HG03558 (cell line): ENCODE measurements around the gene PARP11.

Experiments
- ATAC-seq: cut with Tn5 transposase; IDR thresholded peaks from one replicate; pipeline ENCODE4 v1.9.1; 2021; ENCODE audit warnings: moderate number of reproducible peaks; ENCODE audit not compliant: unreplicated experiment; ENCODE audit errors: extremely low read depth

The PARP11 gene

DNA sequence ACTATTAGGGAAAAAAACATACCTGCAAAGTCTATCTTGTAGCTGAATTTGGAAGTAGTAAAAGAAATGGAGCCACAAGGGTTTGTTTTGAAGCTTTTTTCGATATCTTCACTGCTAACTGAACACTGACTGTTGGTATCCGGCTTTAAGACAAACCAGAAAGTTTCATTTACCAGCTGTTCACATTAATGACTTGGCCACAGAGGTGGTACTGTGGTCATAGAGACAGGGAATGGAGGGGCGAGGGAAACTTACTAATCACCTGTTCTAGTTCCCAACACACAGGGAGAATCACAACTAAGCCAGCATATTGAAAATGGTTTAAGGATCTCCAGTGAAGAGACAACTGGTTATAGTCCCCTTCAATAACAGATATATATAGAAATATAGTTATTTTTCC, 44.3 kb downstream of the PARP11 start:
- ATAC-seq: no peak

DNA sequence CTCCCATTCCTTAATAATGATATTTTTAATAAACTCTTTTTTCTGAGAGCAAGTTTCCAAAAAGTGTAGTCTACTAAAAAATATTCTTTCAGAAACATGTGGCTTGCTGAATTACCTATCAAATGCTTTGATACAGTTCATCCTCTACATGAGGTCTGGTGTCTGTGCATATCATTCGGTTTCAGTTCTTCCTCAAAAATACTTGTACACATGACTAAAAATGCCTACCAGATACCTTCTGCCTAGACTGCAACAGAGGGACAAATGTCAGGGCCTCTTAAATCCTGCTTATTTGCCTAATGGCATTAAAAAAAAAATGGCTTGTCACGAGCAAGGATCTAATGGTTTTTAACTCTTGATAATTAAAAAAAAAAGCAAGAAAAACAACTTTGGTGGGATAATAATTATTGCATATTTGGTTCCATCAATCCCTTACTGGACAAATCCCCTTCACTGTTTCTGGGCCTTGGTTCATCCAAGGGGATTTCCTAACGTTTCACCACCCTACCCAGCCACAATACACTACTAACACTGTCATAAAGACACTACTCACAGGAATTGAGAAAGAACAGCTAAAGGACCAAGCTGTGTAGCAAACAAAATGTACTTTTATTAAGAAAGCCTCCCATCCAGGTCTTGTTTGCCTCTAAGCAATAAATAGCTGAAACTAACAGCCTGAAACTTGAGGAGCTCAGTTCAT, 45.7 kb downstream of the PARP11 start:
- ATAC-seq: no peak

DNA sequence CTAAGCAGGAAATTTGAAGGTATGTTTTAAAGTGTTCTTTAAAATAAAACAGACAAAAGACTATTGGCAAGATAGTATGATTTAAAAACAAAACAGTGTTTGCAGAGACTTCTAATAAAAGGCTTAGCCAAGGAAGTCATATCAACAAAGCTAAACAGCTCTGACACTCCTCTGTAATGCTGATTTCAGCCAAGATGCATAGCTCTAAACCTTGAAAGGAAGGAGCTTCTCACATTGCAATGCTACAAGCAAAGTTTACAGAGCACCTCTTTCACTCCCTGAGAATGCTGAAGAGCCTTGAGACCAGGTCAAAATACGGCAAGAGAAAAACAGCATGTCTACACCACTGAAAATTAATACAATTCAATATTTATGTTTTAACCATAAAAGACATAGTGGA, 51.8 kb downstream of the PARP11 start:
- no peak for ATAC-seq

DNA sequence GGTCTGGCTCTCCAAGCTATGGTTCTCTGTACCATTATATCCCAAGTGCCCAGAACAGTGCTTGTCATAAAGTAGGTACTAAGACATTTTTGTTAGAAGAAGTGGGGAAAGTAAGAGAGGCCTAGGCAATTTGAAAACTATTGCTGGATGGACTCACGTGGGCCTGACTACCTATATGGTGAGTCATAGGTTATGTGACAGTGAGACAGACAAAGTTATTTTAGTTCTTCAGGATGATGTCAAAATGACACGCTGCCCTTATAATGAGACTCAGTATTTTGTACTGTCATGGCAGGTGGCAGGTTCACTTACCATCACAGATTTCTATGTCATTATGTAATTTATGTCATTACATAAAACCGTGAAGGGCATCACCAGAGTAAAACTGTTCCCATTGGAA, 53.1 kb downstream of the PARP11 start:
- no peak for ATAC-seq

DNA sequence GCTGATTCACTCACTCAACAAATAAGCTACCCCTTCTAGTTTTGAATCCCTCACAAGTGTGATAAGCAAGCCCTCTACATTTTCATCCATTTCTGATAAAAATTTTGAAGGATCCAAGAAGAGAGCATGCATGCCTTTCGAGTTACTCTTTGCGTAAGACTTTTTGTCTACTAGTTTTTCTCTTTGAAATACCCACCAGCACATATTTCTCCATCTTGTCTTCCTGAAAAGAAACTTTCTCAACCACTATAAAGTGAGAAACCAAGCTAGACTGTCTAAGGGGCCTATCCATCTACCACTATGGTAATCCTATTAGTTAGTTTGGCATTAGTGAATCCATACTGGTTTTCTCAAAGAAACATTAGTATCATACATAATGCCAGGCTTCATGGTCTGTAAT, 56.9 kb downstream of the PARP11 start:
- no peak for ATAC-seq

DNA sequence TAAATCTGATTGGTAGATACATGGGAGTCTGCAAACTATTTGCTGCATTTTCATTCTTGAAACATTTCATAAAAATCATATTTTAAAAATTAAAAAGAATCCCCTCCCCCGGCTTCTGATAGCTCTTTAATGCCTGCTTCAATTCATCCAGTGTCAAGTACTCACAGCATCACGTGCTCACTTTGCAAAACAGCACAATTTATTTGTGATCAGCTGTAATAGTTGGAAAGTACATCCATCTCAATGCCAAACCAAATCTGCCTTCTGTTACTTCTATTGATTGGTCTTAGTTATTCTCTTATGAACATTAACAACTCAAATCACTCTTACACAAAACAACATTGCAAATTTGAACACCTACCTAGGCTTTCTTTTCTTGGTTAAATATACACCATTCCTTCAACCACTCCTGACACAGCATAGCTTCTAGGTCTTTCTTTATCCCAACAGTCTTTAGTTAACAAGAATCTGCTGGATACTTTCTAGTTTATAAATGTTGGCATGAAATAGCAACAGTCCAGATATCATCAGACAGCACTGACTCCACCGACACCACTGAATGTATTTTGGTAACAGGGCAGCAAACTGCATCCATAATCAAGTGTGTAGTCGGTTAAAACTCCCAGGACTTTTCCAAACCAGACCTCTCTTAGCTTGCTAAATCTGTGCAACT, 58.0 kb downstream of the PARP11 start:
- no peak for ATAC-seq

DNA sequence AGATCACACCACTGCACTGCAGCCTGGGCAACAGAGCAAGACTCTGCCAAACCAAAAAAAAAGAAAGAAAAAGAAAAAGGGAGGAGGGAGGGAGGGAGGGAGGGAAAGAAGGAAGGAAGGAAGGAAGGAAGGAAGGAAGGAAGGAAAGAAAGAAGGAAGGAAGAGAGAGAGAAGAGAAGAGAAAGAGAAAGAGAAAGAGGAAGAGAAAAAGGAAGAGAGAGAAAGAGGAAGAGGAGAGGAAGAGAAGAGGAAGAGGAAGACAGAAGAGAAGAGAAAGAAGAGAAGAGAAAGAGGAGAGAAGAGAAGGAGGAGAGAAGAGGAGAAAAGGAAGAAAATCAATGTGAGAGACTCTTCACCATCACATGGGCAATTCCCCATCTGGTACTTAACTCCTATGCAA, 62.7 kb downstream of the PARP11 start:
- no peak for ATAC-seq

DNA sequence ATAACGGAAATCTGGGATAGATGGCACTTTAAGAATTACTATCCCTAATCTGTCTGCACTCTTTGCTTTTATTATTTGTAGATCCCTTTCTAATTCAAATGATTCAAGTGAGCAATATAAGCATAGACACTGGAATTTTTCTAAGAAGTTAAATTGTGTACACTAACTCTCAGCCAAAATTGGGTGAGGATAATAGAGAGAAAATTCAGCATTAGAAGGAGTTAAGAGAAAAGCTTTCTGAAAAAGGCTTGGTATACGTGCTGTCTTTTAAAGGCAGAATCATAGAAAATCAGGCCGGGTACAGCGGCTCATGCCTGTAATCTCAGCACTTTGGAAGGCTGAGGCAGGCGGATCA, 63.2 kb downstream of the PARP11 start:
- no peak for ATAC-seq

DNA sequence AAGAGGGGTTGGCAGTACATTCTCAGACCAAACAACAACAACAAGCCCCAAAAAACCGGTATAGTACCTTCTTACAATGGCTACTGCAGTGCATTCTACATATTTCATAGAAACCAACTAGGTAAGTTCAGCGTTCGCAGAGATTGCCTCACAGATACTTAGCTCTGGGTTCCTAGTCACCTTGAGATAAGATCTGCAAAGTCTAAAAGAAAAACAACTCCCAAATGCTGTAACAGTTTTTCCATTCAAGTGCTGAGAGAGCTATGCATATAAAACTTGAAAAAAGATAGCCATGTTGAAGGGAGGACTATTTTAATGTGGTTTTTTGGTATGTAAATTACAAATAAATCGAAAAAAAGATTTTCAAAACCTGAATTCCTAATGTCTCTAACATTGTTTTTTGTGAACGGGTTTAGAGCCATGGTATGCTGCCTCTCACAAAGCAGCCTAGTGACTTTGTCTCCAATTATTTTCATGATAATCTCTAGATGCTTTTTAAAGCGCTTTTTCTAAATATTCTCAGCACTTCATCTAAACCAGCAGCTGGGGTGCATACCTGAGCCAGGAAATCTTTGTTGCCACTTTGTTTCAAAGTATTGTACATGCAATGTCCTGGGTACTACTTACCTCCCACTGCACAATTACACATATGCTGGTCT, 63.7 kb downstream of the PARP11 start:
- ATAC-seq: no peak

DNA sequence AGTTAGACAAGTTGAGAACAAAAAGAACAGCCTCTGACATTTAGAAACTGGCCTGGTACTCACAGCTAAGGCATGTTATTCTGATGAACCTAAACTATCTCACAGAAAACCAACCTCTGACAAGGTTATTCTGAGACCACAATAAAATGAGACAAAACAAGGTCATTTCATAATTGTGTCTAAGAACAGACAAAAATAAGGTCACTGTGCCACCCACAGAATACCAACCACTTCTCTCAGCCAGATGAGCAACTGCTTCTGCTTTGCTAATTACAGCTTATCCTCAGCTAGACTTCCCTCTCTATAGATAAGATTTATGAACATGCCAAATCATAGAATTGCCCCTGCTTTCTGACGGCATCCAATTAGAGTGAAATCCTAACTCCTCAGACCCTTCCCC, 68.1 kb downstream of the PARP11 start:
- ATAC-seq: no peak

DNA sequence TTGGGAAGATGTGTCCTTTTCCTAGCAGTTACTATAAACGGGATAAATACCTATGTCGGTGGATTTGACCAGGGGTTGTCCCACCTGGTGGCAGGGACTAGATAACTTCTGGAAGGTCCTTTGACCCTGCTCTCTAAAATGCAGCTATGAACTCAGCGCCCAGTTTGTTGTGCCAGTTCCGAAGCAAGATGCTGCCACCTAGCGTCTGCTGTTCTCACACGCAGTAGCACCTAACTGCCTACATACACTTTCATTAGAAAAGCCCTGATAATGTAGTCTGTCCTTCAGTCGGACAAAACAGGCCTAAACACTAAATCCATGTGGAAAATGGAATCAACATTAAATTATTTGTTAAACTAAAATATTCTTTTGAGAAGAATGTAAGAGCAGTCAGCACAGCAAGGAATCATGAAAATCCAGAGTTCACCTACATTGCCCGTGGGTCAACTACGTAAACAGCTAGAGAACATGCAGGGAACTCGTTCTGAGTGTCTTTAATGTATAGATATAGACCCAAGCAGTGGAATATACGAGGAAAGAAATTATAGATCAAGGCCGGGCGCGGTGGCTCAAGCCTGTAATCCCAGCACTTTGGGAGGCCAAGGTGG, 69.2 kb downstream of the PARP11 start:
- ATAC-seq: no peak

DNA sequence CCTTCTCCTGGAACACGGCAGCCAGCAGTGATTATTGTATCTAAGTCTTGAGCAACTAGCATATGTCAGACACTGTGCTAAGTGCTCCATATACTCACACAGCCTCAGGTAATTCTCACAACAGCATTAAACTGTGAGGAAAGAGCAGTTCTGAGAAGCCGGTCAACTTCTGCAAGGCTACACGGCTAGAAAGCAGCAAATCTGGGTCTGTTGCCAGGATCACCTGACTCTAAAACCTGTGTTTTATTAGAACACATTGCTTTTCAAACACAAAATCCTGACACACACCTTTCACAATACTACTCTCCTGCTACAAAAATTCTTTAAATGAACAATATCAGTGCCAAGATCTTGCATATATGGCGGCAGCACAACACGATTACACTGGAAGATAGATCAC, 70.5 kb downstream of the PARP11 start:
- no peak for ATAC-seq

DNA sequence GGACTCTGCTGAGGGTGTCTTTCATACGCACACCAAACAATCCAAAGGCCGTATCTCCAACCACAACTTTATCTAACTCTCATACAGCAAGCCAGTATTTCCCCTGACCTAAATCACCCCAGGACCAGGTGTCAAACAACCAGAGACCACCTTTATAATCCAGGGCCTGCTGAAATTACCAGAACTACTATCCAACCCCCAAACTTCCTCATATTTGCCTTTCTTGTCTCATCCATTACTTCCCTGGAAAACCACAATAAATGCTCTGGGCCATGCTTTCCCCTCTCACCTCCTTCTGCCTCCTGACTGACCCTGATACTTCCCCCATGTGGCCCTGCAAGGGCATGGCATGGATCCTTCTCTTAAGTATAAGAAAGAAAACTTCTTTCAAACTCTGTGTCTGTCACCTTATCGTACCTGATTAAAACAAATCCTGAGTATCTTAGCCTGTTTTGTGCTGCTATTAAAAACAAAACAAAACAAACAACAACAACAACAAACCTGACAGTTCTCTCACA, 75.6 kb downstream of the PARP11 start:
- no peak for ATAC-seq

DNA sequence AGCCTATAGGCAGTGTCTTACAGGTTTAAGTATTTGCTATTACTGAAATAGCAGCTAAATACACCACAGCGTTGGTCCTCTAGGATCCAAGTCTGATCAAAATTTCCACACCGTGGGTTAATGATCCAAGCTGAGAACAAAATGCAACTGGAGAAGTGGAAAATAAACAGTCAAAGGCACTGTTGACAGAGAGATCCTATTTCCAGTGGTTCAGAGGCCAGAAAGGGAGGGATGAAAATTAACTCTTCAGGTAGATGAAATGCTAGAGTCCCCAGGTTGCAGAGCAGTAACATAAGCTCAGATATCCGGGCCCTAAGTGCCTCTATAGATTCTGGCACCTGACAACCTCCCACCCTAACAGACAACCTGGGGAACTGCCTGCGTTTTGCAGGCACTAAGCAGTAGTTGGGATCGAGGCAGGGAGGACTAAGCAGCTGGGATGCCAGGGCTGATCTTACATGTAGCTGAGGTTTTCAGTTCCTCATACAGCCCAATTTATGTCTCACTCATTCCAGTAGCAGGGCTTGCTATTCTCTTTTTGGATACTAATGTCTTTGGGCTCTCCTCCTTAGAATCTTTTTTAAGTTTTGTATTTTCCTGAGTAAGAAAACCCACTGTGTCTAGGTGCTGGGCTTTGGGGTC, 77.6 kb downstream of the PARP11 start:
- ATAC-seq: no peak

DNA sequence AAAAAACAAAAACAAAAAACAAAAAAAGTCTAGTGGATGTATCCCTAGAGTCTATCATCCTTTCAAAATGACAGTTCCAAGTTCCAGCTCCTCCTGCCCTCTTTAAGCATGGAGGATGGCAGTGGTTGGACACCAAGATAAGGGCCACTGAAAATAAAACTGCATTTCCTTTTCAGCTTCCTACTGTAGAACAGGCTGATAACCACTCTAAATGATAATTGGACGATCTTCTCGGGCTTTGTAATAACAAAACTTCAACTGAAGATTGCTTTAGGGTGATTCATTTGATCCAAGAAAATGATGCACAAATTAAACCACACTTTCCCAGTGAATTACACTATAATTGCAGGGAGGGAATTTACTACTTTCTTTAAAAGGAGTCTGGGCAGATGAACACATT, 78.1 kb downstream of the PARP11 start:
- no peak for ATAC-seq

DNA sequence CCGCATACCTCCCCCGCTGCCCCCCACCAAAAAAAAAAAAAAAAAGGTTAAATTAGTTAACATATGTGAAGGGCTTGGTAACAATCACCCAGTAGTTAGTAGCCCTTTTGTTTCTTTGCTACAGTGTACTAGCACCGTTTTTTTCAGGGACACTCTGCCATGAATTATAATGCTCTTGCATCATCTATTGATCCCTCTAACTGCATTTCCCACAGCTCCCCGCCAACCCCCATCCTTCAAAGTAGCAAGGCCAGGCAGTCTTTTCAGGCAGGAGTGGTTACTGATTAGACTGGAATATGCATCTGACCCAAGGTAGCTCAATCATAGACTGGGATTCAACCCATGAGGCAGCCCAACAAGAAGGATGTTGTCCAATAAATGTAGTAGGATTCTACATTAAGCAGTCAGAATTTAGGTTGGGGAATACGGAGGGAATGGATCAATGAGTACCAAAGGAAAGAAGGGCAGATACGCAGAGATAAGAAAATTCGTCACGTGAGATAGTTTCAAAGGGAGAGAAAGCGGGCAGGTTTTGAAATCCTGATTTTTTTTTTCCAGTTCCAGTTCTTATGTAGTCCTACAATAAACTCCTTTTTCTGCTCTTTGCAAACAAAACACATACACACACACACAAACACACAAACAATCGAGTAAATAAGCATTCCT, 80.4 kb downstream of the PARP11 start:
- ATAC-seq: no peak

DNA sequence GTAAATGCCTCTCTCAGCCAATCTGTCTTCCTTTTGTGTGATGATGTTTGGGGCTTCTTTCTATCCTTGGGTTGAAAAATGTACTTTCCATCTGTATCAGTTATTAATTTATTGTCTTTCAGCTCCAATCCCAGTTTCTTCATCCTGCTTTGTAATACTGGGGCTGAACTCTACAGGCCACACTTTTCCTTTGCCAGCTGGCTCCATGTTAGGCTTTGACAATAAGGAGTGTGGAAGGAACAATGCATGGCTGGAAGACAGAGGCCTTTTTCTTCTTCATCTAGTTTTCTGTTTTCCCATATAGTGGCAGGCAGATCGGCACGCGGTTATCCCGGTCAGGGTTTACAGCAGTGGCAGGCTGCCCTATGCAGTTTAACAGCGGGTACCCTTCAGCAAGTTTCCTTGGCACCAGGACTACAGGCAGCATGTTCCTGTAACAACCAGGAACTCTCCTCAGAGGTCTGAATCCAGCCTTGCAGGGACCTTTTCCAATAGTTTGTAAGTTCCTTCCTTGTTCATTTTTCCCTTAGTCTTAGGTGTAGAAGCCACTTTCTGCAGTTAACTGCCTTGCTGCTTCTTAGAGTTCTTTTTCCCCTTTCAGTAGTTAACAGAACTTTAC, 81.8 kb downstream of the PARP11 start:
- no peak for ATAC-seq

DNA sequence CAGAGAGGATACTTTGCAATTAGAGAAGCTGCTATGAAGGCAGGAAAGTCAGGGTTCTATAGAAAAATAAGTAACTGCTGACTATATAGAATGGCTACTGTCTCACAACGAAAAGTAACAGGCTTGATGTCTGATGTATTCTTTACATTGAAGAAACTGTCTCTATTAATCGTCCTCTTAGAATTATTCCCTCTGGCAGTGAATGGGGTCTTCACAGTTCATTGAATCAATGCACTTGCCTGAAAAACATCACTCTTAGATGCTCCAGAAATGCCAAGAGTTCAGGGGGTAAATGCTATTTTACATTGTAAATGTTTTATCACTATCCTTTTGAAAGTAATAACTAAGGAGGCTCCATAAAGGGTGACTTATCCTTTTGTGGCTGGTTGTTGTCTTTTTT, 82.6 kb downstream of the PARP11 start:
- ATAC-seq: no peak

DNA sequence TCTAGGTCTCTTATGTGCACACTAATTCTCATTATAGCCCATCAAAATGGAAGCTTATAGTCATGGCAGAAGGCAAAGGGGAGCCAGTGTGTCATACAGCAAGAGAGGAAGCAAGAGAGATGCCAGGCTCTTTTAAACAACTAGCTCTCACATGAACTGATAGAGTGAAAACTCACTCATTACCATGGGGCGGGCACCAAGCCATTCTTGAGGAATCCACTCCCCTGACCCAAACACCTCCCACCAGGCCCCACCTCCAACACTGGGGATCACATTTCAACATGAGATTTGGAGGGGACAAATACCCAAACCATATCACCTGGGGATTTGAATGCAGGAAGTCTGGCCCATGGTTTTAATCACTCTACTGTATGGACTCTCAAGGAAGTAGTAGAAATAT, 83.4 kb downstream of the PARP11 start:
- no peak for ATAC-seq
